Stimulated activated CD8-positive, alpha-beta memory T cell treated with anti-CD3 and anti-CD28 coated beads, Interleukin-12 subunit alpha, Interleukin-12 subunit beta, amount 100 ng/mL, for 24 hours (primary cell): ENCODE data around the gene KIRREL1.

Source experiments
- DNase-seq: peaks from one replicate; pipeline ENCODE4 v3.0.0-alpha.2; 2020; ENCODE audit errors: extremely low read depth

The KIRREL1 gene

GRCh38 chr1:158035014-158035413 lies 41.6 kb downstream of the KIRREL1 start:
- DNase-seq: no peak

GRCh38 chr1:158035976-158036583 lies 42.6 kb downstream of the KIRREL1 start:
- no peak for DNase-seq

GRCh38 chr1:158037008-158037865 lies 43.8 kb downstream of the KIRREL1 start:
- DNase-seq: no peak

- DNase-seq: no peak
Measured at GRCh38 chr1:158037866-158038359, 44.5 kb downstream of the KIRREL1 start.

- no peak for DNase-seq
Measured at GRCh38 chr1:158038793-158039192, 45.3 kb downstream of the KIRREL1 start.

GRCh38 chr1:158039380-158039779 lies 45.9 kb downstream of the KIRREL1 start:
- no peak for DNase-seq

- DNase-seq: no peak
Measured at GRCh38 chr1:158040323-158040722, 46.9 kb downstream of the KIRREL1 start.

- no peak for DNase-seq
Measured at GRCh38 chr1:158043232-158043631, 49.8 kb downstream of the KIRREL1 start.

GRCh38 chr1:158045639-158046038 lies 52.2 kb downstream of the KIRREL1 start:
- no peak for DNase-seq

- no peak for DNase-seq
Measured at GRCh38 chr1:158046715-158047510, 53.5 kb downstream of the KIRREL1 start.

GRCh38 chr1:158048371-158049067 lies 55.1 kb downstream of the KIRREL1 start:
- no peak for DNase-seq

- DNase-seq: no peak
Measured at GRCh38 chr1:158049853-158050252, 56.4 kb downstream of the KIRREL1 start.

- DNase-seq: no peak
Measured at GRCh38 chr1:158053276-158053675, 59.8 kb downstream of the KIRREL1 start.

GRCh38 chr1:158054721-158055120 lies 61.3 kb downstream of the KIRREL1 start:
- no peak for DNase-seq

- no peak for DNase-seq
Measured at GRCh38 chr1:158055854-158056253, 62.4 kb downstream of the KIRREL1 start.

- no peak for DNase-seq
Measured at GRCh38 chr1:158056498-158056897, 63.1 kb downstream of the KIRREL1 start.

- DNase-seq: no peak
Measured at GRCh38 chr1:158058237-158058985, 65.0 kb downstream of the KIRREL1 start.

- no peak for DNase-seq
Measured at GRCh38 chr1:158059984-158060383, 66.5 kb downstream of the KIRREL1 start.

- no peak for DNase-seq
Measured at GRCh38 chr1:158062174-158062573, 68.7 kb downstream of the KIRREL1 start.

- DNase-seq: no peak
Measured at GRCh38 chr1:158067662-158068061, 74.2 kb downstream of the KIRREL1 start.

- DNase-seq: no peak
Measured at GRCh38 chr1:158068918-158069317, 75.5 kb downstream of the KIRREL1 start.
